ENCODE data around the gene LRRD1.
"Not testable (repeated sequence)": the region's sequence is repeated elsewhere in the genome, so short reads cannot be mapped to it uniquely, and the experiment has no call there.

- not testable (repeated sequence) for TF ChIP-seq ZNF426 (tag by site-specific recombination; IDR thresholded peaks at IDR 0.05); CTCF (tag by site-specific recombination; IDR thresholded peaks at IDR 0.05); ZNF530 (tag by site-specific recombination; IDR thresholded peaks at IDR 0.05; ENCODE audit: low read depth); ZBTB1 (tag by site-specific recombination; IDR thresholded peaks at IDR 0.05); ZNF155 (tag by site-specific recombination; IDR thresholded peaks at IDR 0.05); REPIN1 (tag by site-specific recombination; IDR thresholded peaks at IDR 0.05; ENCODE audit: low read depth)
These were observed 9.4 kb downstream of the LRRD1 start for GRCh38 chr7:92169529-92169928.
